ENCODE results near the gene SPATA20.

The SPATA20 gene

GRCh38 chr17:50541716-50542688 lies 5.0 kb upstream of the SPATA20 start (continued):
- no peak for TF ChIP-seq HOXA7 (CRISPR knock-in tag; IDR thresholded peaks at IDR 0.05; ENCODE audit: borderline replicate concordance)
- no peak for TF ChIP-seq OVOL3 (tag by site-specific recombination; IDR thresholded peaks at IDR 0.05)
- no peak for TF ChIP-seq ZNF391 (tag by site-specific recombination; IDR thresholded peaks at IDR 0.05; ENCODE audit: borderline replicate concordance, low read depth)
- no peak for TF ChIP-seq ZNF521 (tag by site-specific recombination; IDR thresholded peaks at IDR 0.05)
- peak; percentile 52 for TF ChIP-seq ZBTB26 (tag by site-specific recombination; optimal IDR thresholded peaks at IDR 0.05)
- TF ChIP-seq INSM2 (tag by site-specific recombination; IDR thresholded peaks at IDR 0.05) = no peak
- no peak for TF ChIP-seq ZNF658 (tag by site-specific recombination; IDR thresholded peaks at IDR 0.05)
- TF ChIP-seq ZNF354C (tag by site-specific recombination; IDR thresholded peaks at IDR 0.05; ENCODE audit: borderline replicate concordance, low read depth) = no peak
- no peak for TF ChIP-seq ZNF239 (tag by site-specific recombination; IDR thresholded peaks at IDR 0.05)
- TF ChIP-seq BCL11A (tag by site-specific recombination; IDR thresholded peaks at IDR 0.05; ENCODE audit: low read depth) = 0 out of 2 replicates have a peak, but pooled peaks have one; percentile 23
- no peak for TF ChIP-seq ZNF174 (tag by site-specific recombination; IDR thresholded peaks at IDR 0.05)
- no peak for TF ChIP-seq ZFP37 (tag by site-specific recombination; IDR thresholded peaks at IDR 0.05)
- TF ChIP-seq MYNN (tag by site-specific recombination; IDR thresholded peaks at IDR 0.05; ENCODE audit: borderline replicate concordance) = no peak
- TF ChIP-seq ZNF18 (tag by site-specific recombination; IDR thresholded peaks at IDR 0.05) = no peak
- TF ChIP-seq ZNF621 (tag by site-specific recombination; IDR thresholded peaks at IDR 0.05) = no peak
- TF ChIP-seq ZNF133 (tag by site-specific recombination; IDR thresholded peaks at IDR 0.05) = no peak
- TF ChIP-seq ZNF274 (IDR thresholded peaks at IDR 0.05; ENCODE audit: low read length) = no peak
- TF ChIP-seq ZNF274 (tag by site-specific recombination; IDR thresholded peaks at IDR 0.05; ENCODE audit: borderline replicate concordance) = no peak
- peak; percentile 84 for TF ChIP-seq ZNF600 (tag by site-specific recombination; IDR thresholded peaks at IDR 0.05)
- no peak for TF ChIP-seq ZFP3 (tag by site-specific recombination; IDR thresholded peaks at IDR 0.05; ENCODE audit: low read depth)
- no peak for TF ChIP-seq ZNF701 (tag by site-specific recombination; IDR thresholded peaks at IDR 0.05)
- TF ChIP-seq ZNF292 (tag by site-specific recombination; IDR thresholded peaks at IDR 0.05; ENCODE audit: borderline replicate concordance, low read depth) = no peak
- TF ChIP-seq ZBTB8A (tag by site-specific recombination; IDR thresholded peaks at IDR 0.05) = peak; percentile 55
- no peak for TF ChIP-seq ZNF48 (tag by site-specific recombination; IDR thresholded peaks at IDR 0.05)
- no peak for TF ChIP-seq ZNF394 (tag by site-specific recombination; IDR thresholded peaks at IDR 0.05; ENCODE audit: borderline replicate concordance)
- TF ChIP-seq SALL2 (tag by site-specific recombination; IDR thresholded peaks at IDR 0.05; ENCODE audit: borderline replicate concordance) = no peak
- no peak for TF ChIP-seq ZNF645 (tag by site-specific recombination; IDR thresholded peaks at IDR 0.05)
- peak; percentile 76 for TF ChIP-seq ZBTB20 (tag by site-specific recombination; IDR thresholded peaks at IDR 0.05)
- TF ChIP-seq ZNF623 (tag by site-specific recombination; IDR thresholded peaks at IDR 0.05) = no peak
- TF ChIP-seq ZNF791 (tag by site-specific recombination; IDR thresholded peaks at IDR 0.05) = no peak
- no peak for TF ChIP-seq ZNF214 (tag by site-specific recombination; IDR thresholded peaks at IDR 0.05; ENCODE audit: borderline replicate concordance)
- TF ChIP-seq ZNF335 (tag by site-specific recombination; conservative IDR thresholded peaks at IDR 0.05) = peak; percentile 52; the same call in 1 of the 2 replicates
- TF ChIP-seq ZNF670 (tag by site-specific recombination; IDR thresholded peaks at IDR 0.05; ENCODE audit: low read depth) = no peak
- TF ChIP-seq ZNF626 (tag by site-specific recombination; IDR thresholded peaks at IDR 0.05) = no peak
- TF ChIP-seq ZNF560 (tag by site-specific recombination; IDR thresholded peaks at IDR 0.05; ENCODE audit: borderline replicate concordance) = no peak

Data from HEK293 (cell line).